GM19452 (cell line): ENCODE results near the gene NR4A1.

Source experiments
- ATAC-seq: cut with Tn5 transposase; IDR thresholded peaks from one replicate; pipeline ENCODE4 v1.9.1; 2021; ENCODE audit not compliant: unreplicated experiment

Gene NR4A1

DNA sequence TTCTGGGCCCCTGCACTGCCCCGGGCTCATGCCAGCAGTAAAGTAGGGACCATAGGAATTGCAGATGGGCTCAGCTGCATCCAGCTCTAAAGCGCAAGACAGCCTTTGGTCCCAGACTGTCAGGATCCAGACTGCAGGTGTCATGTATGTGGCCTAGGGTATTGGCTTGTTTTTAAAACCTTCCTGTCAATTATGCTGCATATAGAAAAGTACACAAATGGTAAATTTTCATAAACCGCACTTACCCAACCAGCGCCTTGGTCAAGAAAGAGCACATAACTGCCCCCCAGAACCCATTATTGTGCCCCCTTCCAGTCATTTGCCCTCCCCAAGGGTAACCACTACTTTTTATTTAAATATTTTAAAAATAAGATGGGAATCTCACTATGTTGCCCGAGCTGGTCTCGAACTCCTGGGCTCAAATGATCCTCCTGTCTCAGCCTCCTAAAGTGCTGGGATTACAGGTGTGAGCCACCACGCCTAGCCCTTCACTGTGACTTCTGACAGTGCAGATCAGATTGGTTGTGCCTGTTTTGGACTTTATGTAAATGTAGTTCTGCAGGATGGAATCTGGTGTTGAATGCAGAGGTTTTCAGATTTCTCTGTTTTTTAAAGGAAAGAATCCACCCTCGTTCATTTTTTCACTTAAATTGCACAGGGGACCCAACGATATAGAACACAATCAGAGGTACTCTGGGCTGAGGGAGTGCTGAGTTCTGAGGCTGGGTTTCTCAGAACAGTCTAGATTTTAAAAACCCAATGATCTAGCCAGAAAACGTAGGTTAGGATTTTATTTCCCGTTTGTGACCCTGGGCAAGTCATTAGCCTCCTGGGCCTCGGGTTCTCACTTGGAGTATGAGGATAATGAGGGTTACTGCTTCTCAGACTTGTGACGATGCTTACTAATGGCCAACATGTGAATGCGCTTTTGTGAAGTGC lies 6.7 kb downstream of the NR4A1 start:
- ATAC-seq: no peak

DNA sequence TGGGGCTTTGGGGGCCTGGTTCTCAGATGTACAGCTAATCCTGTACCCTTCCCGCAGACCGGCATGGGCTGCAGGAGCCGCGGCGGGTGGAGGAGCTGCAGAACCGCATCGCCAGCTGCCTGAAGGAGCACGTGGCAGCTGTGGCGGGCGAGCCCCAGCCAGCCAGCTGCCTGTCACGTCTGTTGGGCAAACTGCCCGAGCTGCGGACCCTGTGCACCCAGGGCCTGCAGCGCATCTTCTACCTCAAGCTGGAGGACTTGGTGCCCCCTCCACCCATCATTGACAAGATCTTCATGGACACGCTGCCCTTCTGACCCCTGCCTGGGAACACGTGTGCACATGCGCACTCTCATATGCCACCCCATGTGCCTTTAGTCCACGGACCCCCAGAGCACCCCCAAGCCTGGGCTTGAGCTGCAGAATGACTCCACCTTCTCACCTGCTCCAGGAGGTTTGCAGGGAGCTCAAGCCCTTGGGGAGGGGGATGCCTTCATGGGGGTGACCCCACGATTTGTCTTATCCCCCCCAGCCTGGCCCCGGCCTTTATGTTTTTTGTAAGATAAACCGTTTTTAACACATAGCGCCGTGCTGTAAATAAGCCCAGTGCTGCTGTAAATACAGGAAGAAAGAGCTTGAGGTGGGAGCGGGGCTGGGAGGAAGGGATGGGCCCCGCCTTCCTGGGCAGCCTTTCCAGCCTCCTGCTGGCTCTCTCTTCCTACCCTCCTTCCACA lies 7.6 kb downstream of the NR4A1 start:
- ATAC-seq: no peak

DNA sequence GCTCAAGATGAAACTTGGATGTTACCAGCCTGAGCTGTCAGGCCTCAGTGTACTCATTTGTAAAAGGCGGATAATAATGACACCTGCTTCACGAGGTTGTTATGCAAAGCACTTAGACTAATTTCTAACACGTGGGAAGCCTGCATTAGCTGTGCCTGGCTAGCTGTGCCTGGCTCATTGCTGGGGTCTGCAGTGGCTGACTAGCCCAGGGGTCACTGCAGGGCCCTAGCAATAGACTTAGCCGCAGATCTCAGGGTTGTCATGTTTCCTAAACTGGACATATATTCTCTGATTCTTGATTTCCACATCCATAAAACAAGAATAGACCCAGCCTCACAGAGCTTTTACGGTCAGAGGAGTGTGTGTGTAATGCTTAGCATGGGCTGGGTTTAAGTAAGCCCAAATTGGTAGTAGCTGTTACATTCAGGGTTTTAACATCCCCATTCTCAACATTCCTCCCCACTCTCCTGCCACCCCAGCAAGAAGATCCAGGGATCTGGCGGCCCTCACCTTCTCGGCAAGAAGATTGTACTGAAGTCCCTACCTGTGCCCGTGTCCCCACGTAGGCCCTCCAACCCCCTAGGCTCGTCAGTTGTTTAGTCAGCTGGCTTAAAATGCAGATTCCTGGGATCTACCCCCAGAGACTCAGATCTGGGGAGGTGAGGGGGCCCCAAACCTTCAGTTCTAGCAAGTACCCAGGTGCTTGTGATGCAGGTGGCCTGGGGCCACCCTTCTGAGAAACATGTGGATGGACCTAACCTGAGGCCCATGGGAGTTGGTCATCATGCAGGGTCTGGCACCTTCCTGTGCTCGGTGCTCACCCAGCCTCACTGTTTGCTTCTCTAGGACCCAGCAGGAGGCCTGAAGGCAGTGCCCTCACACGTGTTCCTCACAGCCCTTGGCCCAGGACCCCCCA lies 8.6 kb downstream of the NR4A1 start:
- ATAC-seq: no peak

DNA sequence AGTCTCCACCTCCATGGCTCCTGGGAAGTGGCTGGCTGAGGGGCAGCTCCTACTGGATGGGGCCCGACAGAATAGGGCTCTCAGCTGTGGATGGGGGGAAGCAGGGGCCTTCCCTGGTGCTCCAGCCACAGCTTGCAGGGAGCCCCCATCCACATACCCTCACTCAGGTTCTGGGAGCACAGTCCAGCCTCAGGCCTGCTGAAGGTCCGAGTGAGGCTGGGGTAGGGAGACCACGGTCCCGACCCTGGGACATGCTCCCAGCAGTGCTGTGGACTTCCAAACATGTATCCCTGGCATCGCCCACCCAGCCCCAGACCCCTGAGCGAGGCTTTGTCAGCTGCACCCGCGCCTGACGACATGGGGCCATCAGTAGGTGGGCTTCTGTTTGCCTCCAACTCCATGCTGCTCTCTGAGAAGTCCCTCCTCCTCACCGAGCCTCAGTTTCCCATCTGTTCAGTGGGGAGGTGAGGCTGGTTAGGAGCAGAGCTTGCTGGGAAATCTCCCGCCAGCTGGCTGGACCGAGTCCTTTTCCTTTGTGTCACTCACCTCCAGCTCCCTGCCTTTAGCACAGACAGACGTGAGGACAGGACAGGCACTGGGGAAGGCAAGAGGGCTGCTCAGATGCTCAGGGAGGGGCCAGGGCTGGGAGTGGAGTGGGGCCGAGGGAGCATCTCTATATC lies 9.4 kb downstream of the NR4A1 start:
- ATAC-seq: no peak

DNA sequence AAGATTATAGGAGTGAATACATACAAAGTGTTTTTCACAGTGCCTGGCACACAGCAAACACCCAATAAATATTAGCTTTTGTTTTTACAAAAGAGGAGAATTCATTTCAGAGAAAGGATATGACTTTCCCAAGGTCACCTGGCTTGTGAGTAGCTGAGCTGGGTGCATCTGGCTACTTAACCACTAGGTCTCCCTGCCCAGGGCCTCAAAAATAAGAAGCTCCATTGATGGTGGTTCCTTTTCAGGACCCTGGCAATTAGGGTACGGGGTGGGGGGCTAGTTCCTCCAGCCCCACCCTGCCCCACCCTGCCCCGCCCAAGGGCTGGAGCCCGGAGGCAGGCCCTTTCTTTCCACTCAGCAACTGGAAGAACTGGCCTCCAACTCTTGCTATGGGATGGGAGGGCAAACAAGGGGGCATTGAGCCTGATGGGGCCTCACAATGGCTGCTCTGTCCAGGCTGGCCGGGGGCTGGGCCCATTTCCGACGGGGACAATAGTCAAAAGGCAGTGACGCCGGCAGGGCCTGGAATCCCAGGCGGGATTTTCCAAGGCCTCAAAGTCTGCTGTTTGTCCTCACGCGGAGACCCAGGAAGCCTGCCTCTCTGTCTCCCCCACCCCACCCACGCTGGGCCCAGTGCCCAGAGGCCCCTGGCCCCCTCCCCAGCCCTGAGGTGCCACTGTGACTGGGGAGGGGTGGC lies 10.4 kb downstream of the NR4A1 start:
- no peak for ATAC-seq

DNA sequence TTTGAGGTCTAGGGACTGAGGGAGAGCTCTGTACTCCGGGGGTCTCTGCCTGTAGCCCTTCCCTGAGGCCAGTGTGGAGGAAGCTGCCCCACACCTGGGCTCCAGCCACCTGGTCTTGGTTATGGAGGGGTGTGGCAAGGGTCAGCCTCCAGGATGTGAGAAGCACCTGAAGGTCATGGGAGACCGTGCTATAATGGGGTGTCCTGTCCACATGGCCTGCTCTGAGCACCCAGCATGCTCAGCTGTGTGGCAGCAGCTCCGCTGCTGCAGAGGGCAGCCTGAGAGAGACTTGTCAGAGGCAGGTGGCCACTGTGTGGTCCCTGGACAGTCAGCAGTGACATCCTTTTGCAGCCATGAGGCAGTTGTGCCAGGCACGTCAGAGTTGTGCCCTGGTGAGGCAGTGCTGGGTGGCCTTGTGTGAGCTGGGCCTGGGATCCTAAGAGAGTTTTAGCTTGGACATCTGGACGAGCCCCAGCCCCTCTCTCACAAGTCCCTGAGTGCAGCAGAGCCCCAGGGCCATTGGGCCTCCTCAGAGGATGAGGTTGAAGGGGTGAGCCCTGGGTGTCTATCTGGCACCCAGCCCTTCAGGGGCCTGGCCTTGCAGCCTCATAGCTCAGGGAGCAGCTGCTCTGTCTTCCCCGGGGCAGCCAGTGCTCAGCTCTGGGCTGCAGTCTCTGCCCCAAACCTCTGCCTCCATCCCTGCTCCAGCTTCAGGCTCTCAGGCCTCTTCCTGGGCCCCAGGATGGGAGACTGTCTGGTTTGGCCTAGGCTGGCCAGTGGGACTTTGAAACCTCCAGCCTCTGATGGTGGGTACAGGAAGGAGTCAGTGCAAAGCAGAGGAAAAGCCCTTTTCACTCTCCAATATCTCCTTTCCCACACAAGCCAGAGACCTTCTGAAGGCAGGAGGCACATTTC lies 11.2 kb downstream of the NR4A1 start:
- ATAC-seq: no peak

DNA sequence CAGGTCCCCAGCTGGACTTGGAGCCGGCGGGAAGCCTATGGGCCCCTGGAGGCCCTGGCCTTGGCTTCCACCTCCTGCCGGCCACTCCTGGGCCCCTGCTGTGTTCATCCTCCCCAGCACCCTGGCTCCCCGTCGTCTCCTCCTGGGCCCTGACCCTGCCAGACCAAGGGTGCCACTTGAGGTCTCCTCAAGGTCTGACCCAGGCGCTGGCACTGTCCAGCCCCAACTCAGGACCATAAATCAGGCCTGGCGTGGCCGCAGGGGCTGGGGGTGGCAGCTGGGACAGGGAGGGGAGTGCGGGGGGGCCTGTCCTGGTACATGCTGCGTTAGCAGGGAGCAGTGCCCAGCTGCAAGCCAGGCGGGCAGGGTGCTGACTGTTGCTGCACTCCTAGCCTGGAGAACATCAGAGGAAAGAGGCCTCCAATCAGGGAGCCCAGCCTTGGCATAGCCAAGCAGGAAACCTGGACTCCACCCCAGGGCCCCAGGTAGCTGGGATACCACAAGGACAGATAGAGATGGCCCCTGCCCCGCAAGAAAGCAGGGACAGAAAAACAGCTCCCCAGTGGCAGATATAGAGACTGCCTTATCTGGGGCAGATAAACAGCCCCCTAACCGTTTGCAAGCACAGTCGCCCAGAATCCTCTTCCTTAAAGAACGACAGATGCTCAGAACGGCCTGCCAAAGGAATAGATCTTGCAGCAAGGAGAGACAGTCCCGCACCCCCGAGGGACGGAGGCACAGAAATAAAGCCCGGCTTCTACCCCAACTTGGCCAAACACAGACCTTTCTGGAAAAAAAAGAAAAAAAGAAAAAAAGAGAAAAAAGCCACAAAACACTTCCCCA lies 12.1 kb downstream of the NR4A1 start:
- ATAC-seq: no peak

DNA sequence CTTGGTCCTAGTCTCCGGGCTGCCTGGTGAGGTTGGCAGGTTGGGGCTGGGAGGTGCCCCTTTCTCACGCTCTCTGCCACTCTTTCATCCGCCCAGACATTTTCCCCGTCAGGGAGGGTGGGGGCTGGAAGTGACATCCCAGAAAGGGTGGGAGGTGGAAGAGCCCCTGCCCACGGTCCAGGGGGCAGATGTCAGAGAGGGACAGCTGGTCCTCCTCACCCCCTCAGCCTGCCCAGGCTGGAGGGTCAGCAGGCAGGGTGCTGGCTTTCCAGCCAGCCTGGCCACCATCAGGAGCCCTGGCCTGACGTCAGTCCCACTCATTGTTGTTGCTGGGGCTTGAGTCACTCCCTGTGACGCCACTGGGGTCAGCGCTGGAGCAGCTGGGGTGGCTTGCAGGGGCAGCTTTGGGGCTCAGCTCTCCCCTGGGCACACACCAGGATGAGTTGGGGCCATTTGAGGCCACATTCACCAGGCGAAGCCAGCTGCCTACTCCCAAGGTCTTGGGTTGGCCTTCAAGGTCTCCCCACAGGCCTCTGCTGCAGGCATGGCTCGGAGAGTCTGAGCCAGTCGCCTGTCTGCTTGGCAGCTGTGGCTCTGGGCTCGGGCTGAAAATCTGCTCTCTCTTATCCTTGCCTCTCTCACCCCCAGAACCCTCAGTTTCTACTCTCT lies 12.9 kb downstream of the NR4A1 start:
- no peak for ATAC-seq

DNA sequence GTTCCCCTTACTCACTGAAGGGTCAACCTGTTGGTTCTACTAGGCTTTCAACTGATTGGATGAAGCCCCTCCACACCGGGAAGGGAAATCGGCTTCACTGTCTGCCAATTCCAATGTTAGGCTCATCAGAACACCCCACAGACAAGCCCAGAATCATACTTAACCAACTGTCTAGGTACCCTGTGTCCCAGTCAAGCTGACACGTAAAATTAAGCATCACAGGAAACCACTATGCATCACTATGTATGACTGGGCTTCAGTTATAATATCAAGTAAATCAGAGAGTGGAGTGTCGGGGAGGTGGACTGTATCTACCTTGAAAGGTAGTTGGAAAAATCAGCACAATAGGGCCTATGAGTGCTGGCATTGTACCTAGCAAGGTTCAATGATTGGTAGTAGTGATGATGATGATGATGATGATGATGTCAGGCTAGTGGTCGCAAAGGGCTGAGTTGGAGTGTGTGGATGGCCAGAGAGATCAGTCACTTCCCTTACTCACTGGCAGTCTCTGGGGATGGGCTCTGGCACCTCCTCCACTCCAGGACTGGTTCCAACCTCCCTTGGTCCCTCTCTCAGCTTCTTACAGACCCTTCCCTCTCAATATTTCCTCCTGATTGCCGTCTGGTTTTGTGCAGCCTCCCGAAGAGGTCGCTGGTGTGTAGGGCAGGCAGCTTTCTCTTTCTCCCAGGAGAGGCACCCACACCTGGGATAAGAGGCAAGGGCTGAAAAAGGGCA lies 15.3 kb downstream of the NR4A1 start:
- no peak for ATAC-seq

DNA sequence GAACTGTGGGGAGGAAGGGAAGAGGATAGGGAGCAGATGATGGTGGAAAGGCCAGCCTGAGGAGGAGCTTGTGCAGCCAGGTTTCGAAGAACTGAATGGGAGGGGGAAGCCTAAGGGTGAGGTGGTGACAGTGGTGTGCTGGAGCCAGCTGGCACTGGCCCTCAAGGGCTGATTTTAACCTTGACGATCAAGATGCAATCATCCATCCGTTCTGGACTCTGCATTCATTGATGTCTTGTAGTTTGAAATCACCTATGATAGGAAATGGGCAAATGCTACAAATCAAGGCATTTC lies 15.8 kb downstream of the NR4A1 start:
- no peak for ATAC-seq

DNA sequence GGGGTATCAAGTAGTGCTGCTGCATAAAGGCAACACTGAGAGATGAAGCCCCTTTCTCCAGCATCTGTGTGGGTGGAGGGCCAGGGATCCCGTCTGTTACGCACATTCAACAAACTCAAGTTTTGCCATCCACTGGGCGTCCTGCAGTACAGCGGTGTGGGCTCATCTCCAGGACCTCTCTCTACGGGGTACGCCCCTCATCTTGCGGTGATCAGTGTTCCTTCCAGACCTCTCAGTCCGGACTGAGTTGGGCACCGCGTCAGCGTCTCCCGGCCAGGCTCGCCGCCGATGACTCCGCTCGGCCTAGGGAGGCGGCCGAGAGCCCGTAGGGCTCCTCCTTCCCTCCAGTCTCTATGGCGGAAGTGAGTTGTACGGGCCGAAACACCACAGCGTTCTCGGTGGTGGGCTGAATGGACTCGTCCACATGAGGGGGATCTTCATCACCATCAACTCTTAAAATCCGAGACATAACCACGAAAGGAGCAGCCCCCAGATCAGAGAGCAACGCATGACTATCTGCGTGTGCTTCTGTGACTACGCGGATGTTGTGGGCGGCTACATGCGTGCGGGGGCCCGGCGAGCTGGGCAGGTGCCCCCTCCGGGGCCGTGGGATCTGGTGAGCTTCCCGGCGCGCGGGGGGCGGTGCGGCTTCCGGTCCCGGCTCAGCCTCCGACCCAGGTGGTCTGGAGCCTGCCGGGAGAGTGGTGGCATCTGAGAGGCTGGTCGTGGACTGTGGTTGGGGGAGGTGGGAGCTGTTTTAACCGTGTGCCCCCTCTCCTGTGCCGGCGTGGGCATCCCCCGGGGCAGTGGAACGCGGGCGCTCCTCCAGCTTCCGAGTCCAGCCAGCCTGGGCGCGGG lies 18.3 kb downstream of the NR4A1 start, which contains the start of gene ATG101:
TSS of gene ATG101 (plus strand) at position 652 of the 858 bp plus-strand sequence. CDS start 3,673 bp downstream, outside the sequence.
- ATAC-seq: peak; percentile 91

DNA sequence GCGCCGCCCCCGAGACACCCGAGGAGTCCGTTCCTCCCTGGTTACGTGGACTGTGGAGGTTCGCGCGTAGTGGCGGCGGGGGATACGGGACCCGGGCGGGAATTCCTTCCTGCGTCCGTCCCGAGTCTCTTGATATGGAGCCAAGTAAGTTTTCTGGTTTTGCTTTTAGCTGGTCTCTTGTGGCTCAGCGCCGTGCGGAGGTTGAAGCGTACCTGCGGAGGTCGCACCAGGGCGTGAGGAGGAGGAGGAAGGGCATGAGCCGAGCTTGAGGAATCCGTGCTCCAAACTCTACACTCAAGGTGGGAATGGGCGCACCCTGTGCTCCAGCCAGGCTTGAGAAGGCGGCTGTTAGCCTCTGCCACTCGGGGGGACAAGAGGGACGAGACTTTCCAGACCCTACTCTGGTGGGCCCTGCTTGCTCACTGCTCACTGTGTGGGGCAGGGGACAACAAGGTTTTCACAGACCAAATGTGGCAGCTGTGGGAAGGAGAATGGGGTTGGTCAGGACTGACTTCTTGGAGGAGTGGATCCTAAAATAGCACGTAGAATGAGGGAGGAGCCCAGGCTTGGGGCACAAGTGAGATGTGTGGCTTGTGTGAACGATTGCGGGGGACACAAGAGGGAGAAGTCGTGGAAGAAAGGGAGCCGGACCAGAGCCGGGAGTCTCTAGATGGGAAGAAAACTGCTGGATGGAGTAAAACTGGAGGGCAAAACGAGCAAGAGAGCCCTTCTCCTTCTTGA lies 19.1 kb downstream of the NR4A1 start:
- no peak for ATAC-seq

DNA sequence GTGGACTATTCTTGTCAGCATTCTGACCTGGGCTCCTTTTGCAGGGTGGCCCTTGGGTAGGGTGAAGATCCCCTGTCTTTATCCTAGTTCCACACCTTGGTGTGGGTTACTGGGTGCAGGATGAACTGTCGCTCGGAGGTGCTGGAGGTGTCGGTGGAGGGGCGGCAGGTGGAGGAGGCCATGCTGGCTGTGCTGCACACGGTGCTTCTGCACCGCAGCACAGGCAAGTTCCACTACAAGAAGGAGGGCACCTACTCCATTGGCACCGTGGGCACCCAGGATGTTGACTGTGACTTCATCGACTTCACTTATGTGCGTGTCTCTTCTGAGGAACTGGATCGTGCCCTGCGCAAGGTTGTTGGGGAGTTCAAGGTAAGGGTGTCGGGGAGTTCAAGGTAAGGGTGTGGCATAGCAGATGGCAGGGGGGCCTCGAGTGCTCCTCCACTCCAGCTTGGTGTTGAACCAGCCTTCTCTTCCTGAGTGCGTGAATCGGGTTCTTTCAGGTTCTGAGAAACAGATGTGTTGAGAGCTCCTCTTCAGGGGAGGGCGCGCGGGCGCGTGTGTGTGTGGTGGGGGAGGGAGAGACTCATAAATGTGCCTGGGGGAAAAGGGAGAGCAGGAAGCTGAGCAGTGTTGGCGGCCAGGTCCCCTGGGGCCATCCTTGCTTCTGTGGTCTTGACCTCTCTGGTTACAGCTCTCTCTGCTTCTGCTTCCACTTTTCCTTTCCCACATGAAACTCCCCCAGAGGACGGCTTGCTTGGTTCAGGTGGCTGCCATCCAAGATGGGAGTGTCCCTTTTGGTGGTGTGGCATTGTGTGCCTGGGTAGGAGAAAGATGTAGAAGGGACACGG lies 22.5 kb downstream of the NR4A1 start:
- ATAC-seq: no peak

DNA sequence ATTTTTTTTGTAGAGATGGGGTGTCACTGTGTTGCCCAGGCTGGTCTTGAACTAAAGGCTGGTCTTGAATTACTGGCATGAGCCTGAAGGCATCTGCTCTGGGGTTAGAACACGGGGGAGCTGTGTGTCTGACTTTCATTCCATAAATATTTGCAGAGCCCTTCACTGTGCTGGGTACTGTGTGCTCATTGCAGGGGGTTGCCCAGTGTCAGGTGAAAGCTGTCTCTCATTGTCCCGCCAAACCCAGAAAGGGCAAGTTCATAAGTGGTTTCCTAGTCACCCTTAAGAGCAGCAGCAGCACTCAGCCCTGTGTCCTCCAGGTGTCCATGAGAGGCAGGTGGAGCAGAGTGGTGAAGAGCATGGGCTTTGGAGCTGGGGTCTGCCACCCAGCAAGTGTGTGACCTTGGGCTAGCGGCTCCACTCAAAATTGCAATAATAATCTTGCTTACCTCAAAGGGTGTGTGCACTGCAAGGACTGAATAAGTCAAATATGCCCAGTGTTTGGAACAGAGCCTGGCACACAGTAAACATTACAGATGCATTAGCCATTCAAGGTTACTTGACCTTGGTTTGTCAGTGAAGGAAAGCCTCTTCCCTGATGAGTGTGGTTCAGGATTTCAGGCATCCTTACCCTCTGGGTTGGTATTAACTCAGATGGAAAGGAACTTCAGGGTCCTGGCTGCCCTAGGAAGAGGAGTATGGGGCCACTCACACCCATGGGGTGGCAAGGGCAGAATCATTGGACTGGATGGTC lies 23.9 kb downstream of the NR4A1 start:
- ATAC-seq: no peak
